GM10266 (cell line): ENCODE results near the gene MX2.

Experiments
- DNase-seq: peaks from one replicate; pipeline ENCODE4 v3.0.0; 2012; ENCODE audit errors: extremely low spot score
- TF ChIP-seq, protein P1 (sequence below): IDR thresholded peaks from 2 replicates; pipeline ENCODE4 v1.5.1; 2012; ENCODE audit warnings: mild to moderate bottlenecking, low read depth; ENCODE audit not compliant: control insufficient read depth, insufficient read depth; ENCODE audit errors: missing control alignments

The MX2 gene

DNA sequence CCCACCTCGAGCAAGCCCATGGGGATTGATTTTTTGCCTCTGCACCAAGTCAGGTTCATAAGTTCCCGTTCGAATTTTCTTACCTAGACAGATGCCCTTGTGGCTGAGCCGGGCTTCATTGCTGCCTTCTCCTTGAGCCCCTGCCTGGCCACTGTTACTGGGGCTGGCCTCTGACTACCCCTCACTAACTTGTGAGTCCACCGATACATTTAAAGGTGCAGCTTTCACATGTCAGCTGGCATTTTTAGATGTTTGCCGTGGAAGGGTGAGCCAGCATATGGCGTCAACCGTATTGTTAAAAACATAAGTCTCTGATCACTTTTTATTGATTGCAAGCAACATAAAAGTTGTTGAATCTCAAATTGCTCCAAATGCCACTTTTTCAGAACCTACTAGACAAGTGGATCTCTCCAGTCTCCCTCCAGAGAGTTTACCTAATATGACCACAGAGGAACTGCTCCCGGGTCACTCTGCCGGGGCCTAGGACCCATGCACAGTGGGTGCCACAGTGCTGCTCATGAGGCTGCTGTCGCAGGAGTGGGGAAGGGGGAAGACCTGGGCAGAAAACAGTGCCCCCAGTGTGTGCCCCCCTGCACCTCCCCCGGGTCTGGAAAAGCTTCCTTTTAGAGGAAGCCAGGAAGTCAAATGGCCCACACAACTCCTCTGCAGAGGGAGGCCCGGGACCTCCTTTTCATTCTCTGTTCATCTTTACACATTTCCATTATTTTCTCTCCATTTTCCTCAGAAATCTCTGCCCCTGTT is 83.1 kb downstream of the MX2 start:
- DNase-seq: no peak
- TF ChIP-seq, protein P1, sequence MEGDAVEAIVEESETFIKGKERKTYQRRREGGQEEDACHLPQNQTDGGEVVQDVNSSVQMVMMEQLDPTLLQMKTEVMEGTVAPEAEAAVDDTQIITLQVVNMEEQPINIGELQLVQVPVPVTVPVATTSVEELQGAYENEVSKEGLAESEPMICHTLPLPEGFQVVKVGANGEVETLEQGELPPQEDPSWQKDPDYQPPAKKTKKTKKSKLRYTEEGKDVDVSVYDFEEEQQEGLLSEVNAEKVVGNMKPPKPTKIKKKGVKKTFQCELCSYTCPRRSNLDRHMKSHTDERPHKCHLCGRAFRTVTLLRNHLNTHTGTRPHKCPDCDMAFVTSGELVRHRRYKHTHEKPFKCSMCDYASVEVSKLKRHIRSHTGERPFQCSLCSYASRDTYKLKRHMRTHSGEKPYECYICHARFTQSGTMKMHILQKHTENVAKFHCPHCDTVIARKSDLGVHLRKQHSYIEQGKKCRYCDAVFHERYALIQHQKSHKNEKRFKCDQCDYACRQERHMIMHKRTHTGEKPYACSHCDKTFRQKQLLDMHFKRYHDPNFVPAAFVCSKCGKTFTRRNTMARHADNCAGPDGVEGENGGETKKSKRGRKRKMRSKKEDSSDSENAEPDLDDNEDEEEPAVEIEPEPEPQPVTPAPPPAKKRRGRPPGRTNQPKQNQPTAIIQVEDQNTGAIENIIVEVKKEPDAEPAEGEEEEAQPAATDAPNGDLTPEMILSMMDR: no peak

DNA sequence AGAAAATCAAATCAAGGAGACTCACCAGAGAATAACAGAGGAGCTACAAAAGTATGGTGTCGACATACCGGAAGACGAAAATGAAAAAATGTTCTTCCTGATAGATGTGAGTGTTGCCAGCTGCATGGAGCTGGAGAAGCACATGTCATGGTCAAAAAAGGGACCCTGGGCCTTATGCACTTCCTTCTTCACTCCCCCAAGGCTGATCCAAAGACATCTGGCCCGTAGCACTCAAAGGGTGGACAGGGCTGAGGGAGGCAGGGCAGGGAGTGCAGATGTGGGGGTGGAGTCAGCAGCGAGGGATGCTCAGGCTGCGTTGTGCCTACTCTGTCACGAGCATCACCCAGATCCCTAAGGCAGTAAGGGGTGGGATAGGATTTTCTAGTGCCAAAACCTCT is 83.6 kb downstream of the MX2 start:
- DNase-seq: no peak
- TF ChIP-seq, protein P1: no peak

DNA sequence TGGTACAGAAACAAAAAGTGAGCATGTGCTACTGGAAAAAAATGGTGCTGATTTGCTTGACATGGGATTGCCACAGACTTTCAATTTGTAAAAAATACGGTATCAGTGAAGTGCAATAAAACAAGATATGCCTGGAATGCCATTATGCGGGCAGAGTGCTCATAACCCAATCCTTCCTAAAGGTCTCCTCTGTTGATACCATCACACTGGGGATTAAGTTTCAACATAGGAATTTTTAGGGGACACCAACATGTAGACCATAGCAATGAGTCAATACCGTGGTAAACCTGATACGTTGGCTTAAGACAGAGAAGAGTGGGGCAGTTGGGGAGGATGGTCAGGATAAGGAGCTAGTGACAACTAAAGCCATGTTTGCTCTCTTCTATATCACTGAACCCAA is 84.8 kb downstream of the MX2 start:
- DNase-seq: no peak
- TF ChIP-seq, protein P1: no peak

DNA sequence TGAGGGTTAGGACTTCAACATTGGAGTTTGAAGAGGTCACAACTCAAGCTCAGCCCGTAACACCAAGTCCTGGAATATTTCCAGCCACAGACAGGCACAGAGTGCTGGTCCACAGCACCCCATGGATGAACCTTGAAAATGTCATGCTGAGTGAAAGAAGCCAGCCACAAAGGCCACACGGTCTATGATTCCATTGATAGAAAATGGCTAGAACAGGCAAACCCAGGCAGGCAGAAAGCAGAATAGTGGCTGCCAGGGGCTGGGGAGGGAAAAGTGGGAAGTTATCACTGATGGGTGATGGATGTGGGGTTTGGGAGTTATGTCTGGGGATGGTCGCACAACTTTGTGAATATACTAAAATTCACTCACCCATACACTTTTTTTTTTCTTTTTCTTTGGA is 85.5 kb downstream of the MX2 start:
- no peak for DNase-seq
- TF ChIP-seq, protein P1: no peak

DNA sequence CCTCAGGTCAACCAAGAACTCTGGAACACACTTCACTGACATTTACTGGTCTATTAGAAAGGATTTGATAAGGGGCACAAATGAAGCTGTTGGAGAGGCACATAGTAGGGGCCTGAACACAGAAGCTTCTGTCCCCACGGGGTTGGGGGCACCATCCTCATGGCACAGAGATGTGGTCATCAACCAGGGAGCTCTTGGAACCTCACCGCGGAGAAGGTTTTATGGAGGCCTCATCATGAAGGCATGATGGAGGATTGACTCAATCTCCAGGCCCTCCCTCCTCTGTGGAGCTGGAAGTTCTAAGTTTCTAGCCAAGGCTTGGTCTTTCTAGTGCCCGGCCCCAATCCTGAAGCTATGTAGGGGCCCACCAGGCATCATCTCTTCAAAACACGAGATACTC is 87.8 kb downstream of the MX2 start:
- TF ChIP-seq, protein P1: no peak
- DNase-seq: no peak

DNA sequence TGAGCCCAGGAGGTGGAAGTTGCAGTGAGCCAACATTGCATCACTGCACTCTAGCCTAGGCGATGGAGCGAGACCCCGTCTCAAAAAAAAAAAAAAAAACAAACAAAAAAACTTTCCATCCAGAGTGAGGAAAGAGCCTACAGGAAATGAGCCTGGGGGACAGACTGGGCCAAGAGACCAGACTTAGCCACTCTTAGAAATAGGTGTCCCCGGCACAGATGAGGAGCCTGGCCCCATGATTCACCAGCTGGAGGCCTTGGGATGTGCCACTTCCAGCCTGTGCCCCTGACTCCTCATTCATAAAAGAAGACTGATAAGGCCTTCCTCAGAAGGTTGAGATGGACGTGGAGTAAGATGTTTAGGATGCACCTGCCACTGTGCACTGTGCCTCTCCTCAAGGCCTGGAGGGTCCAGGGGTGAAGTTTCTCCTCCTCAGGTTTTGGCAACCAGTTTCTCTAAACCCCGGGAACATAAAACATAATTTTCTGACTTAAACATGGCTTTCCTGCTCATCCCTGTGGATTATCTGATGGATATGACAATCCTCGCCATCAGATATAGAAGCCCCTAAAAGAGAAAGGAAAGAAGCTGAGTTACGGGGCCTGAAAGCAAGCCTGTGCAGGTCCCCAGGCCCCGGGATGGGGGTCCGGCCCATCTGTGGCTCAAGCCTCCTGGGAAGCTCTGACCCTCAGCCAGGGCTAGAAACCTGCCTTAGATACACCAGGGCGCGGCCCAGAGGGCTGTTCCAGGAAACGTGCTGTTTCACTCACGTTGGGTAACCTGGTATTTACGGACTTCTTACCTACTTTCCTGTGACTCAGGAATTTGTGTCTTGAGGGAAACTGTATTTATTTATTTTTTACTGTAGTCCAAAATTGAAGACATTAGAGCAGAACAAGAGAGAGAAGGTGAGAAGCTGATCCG is 90.2 kb downstream of the MX2 start:
- DNase-seq: no peak
- TF ChIP-seq, protein P1: no peak

DNA sequence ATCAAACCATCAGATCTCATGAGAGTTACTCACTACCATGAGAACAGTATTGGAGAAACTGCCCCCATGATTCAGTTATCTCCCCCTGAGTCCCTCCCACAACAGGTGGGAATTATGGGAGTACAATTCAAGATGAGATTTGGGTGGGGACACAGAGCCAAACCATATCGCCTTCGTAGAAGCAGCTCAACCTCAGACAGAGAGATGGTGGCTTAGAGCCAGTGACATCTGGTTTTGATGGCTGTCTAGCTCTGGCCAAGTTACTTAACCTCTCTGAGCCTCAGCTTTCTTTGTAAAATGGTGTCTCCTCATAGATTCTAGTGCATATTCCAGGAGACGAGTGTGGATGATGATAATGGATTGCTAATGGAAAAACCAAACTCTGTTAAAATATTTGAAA is 91.4 kb downstream of the MX2 start:
- TF ChIP-seq, protein P1: no peak
- DNase-seq: no peak
